SK-N-SH treated with all-trans-retinoic acid at 6 μM for 48 hours (cell line): Measurements from ENCODE around the gene KCNJ12.

Source experiments
- ATAC-seq: fragments of 200-7000 bp; cut with Tn5 transposase; 3 replicates; pipeline ENCODE4 v1.9.1; 2020; ENCODE audit warnings: mild to moderate bottlenecking, moderate library complexity
- ARNTL ChIP-seq: fragments of 450-650 bp; formaldehyde crosslinking; IDR thresholded peaks from 2 replicates; pipeline ENCODE4 v1.5.0; 2020; ENCODE audit warnings: low read depth, mild to moderate bottlenecking, moderate library complexity, borderline replicate concordance
- BACH2 ChIP-seq: fragments of 250-450 bp; sonication (Bioruptor Pico); IDR thresholded peaks from 2 replicates; pipeline ENCODE4 v1.9.0; 2021; ENCODE audit warnings: mild to moderate bottlenecking, borderline replicate concordance
- CREB5 ChIP-seq: fragments of 250-450 bp; sonication (Bioruptor Pico); IDR thresholded peaks from 2 replicates; pipeline ENCODE4 v1.5.1; 2020; ENCODE audit warnings: low read depth, mild to moderate bottlenecking, moderate library complexity
- CSDC2 ChIP-seq: fragments of 250-450 bp; sonication (Bioruptor Pico); IDR thresholded peaks from 2 replicates; pipeline ENCODE4 v1.5.0; 2020; ENCODE audit warnings: mild to moderate bottlenecking, moderate library complexity
- CSRNP3 ChIP-seq: fragments of 250-450 bp; sonication (Bioruptor Pico); IDR thresholded peaks from 2 replicates; pipeline ENCODE4 v1.5.1; 2021; ENCODE audit warnings: mild to moderate bottlenecking, moderate library complexity
- ESRRG ChIP-seq: fragments of 250-450 bp; sonication (Bioruptor Pico); IDR thresholded peaks from 2 replicates; pipeline ENCODE4 v1.6.1; 2021; ENCODE audit warnings: mild to moderate bottlenecking
- GLIS3 ChIP-seq: fragments of 250-450 bp; sonication (Bioruptor Pico); IDR thresholded peaks from 2 replicates; pipeline ENCODE4 v1.5.0; 2020; ENCODE audit warnings: mild to moderate bottlenecking, moderate library complexity
- ISL1 ChIP-seq: fragments of 250-450 bp; sonication (Bioruptor Pico); IDR thresholded peaks from 2 replicates; pipeline ENCODE4 v2.1.2; 2022; ENCODE audit warnings: mild to moderate bottlenecking, moderate library complexity
- OSR1 ChIP-seq: fragments of 250-450 bp; sonication (Bioruptor Pico); IDR thresholded peaks from 2 replicates; pipeline ENCODE4 v1.8.0; 2022; ENCODE audit warnings: moderate library complexity, mild to moderate bottlenecking, inconsistent platforms
- PATZ1 ChIP-seq: fragments of 250-450 bp; sonication (Bioruptor Pico); IDR thresholded peaks from 2 replicates; pipeline ENCODE4 v1.8.0; 2020; ENCODE audit warnings: mild to moderate bottlenecking, moderate library complexity, borderline replicate concordance
- POU6F1 ChIP-seq: fragments of 250-450 bp; sonication (Bioruptor Pico); IDR thresholded peaks from 2 replicates; pipeline ENCODE4 v1.8.0; 2021; ENCODE audit warnings: low read depth, mild to moderate bottlenecking, moderate library complexity, borderline replicate concordance
- PPARA ChIP-seq: fragments of 250-450 bp; sonication (Bioruptor Pico); IDR thresholded peaks from 2 replicates; pipeline ENCODE4 v1.5.0; 2020; ENCODE audit warnings: mild to moderate bottlenecking, borderline replicate concordance
- RARB ChIP-seq: fragments of 250-450 bp; sonication (Bioruptor Pico); IDR thresholded peaks from 2 replicates; pipeline ENCODE4 v1.8.0; 2021; ENCODE audit warnings: mild to moderate bottlenecking, moderate library complexity
- SNAI2 ChIP-seq: fragments of 250-450 bp; sonication (Bioruptor Pico); IDR thresholded peaks from 2 replicates; pipeline ENCODE4 v1.5.0; 2020; ENCODE audit warnings: mild to moderate bottlenecking, moderate library complexity
- TCF4 ChIP-seq: fragments of 250-450 bp; sonication (Bioruptor Pico); IDR thresholded peaks from 2 replicates; pipeline ENCODE4 v1.8.0; 2021; ENCODE audit warnings: mild to moderate bottlenecking, moderate library complexity, borderline replicate concordance
- TOX ChIP-seq: fragments of 250-450 bp; sonication (Bioruptor Pico); IDR thresholded peaks from 2 replicates; pipeline ENCODE4 v1.8.0; 2021; ENCODE audit warnings: mild to moderate bottlenecking, moderate library complexity, borderline replicate concordance
- TSHZ2 ChIP-seq: fragments of 250-450 bp; sonication (Bioruptor Pico); IDR thresholded peaks from 2 replicates; pipeline ENCODE4 v1.5.0; 2020; ENCODE audit warnings: mild to moderate bottlenecking, moderate library complexity
- ZC3H10 ChIP-seq: fragments of 250-450 bp; sonication (Bioruptor Pico); IDR thresholded peaks from 2 replicates; pipeline ENCODE4 v1.5.1; 2021; ENCODE audit warnings: mild to moderate bottlenecking, moderate library complexity
- ZFP3 ChIP-seq: fragments of 250-450 bp; sonication (Bioruptor Pico); IDR thresholded peaks from 2 replicates; pipeline ENCODE4 v1.5.0; 2020; ENCODE audit warnings: mild to moderate bottlenecking, moderate library complexity
- ZFP30 ChIP-seq: fragments of 450-650 bp; formaldehyde crosslinking; IDR thresholded peaks from 2 replicates; pipeline ENCODE4 v1.5.0; 2022; ENCODE audit warnings: mild to moderate bottlenecking, moderate library complexity
- ZNF70 ChIP-seq: fragments of 450-650 bp; formaldehyde crosslinking; IDR thresholded peaks from 2 replicates; pipeline ENCODE4 v1.5.0; 2020; ENCODE audit warnings: mild to moderate bottlenecking, moderate library complexity

KCNJ12 gene

GRCh38 chr17:21355586-21355985, 20.6 kb upstream of the KCNJ12 start:
- TF ChIP-seq OSR1 (CRISPR knock-in tag) (no peak), CREB5 (no peak), TSHZ2 (CRISPR knock-in tag) (no peak), BACH2 (CRISPR knock-in tag) (no peak), ESRRG (CRISPR knock-in tag) (no peak), SNAI2 (CRISPR knock-in tag) (no peak), RARB (CRISPR knock-in tag) (no peak), ZC3H10 (no peak), TOX (CRISPR knock-in tag) (no peak), TCF4 (CRISPR knock-in tag) (no peak), PPARA (CRISPR knock-in tag) (no peak)
- no peak for ATAC-seq

- ATAC-seq: no peak
- TF ChIP-seq SNAI2 (CRISPR knock-in tag): no peak
- no peak for TF ChIP-seq ISL1
- no peak for TF ChIP-seq TCF4 (CRISPR knock-in tag)
- no peak for TF ChIP-seq RARB (CRISPR knock-in tag)
- no peak for TF ChIP-seq ZFP30 (CRISPR knock-in tag)
- no peak for TF ChIP-seq ZNF70 (CRISPR knock-in tag)
- TF ChIP-seq PPARA (CRISPR knock-in tag): no peak
- no peak for TF ChIP-seq ESRRG (CRISPR knock-in tag)
- TF ChIP-seq POU6F1 (CRISPR knock-in tag): no peak
- TF ChIP-seq OSR1 (CRISPR knock-in tag): no peak
- TF ChIP-seq CREB5: no peak
- no peak for TF ChIP-seq ZC3H10
Observed at GRCh38 chr17:21356537-21357127, 19.5 kb upstream of the KCNJ12 start.

GRCh38 chr17:21357281-21357680, 18.9 kb upstream of the KCNJ12 start:
- ATAC-seq: no peak
- TF ChIP-seq ZFP3 (CRISPR knock-in tag) (no peak), ZNF70 (CRISPR knock-in tag) (no peak), GLIS3 (CRISPR knock-in tag) (no peak), CSDC2 (CRISPR knock-in tag) (no peak), TSHZ2 (CRISPR knock-in tag) (no peak), CSRNP3 (CRISPR knock-in tag) (no peak), ESRRG (CRISPR knock-in tag) (no peak), PPARA (CRISPR knock-in tag) (no peak), POU6F1 (CRISPR knock-in tag) (no peak), OSR1 (CRISPR knock-in tag) (no peak), PATZ1 (CRISPR knock-in tag) (no peak), ARNTL (CRISPR knock-in tag) (no peak), TOX (CRISPR knock-in tag) (no peak), ZFP30 (CRISPR knock-in tag) (no peak), TCF4 (CRISPR knock-in tag) (no peak), ZC3H10 (no peak)
